Breast epithelium (tissue), 4 donors: Measurements from ENCODE around the gene LIF. TPM values are rescaled to one million over a fixed set of nuclear protein-coding genes. Genes with fewer than 3 reads are reported as not detected.
A peak's percentile ranks its signal among the peaks of the same experiment; 100 is the strongest.
"Not testable (repeated sequence)": the region's sequence is repeated elsewhere in the genome, so short reads cannot be mapped to it uniquely, and the experiment has no call there.

Source experiments
- DNase-seq, 2 donors: peaks; one replicate each; pipeline ENCODE4 v3.0.0-alpha.2; 2019; ENCODE audit warnings: low spot score in 2 of 2
- H3K27ac ChIP-seq, 2 donors: fragments of 200-600 bp; sonication (generic) in 1 of 2; one replicate each; pipeline ENCODE4 v1.5.1; 2016 to 2019; ENCODE audit warnings: mild to moderate bottlenecking in 1 of 2
- H3K27me3 ChIP-seq, 2 donors: fragments of 200-600 bp; sonication (generic) in 1 of 2; one replicate each; pipeline versions ENCODE4 v1.5.1 to v1.6.0; 2017 to 2019; ENCODE audit warnings: control low read depth in 1 of 2, mild to moderate bottlenecking in 1 of 2
- H3K36me3 ChIP-seq: fragments of 200-600 bp; one replicate; pipeline ENCODE4 v1.5.1; 2019
- H3K4me1 ChIP-seq, 2 donors: fragments of 200-600 bp; sonication (generic); one replicate each; pipeline ENCODE4 v1.5.1; 2016 to 2019; ENCODE audit warnings: control low read depth in 1 of 2
- H3K4me3 ChIP-seq, 3 donors: fragments of 200-600 bp; sonication (generic); 1 replicate in 2 of 3; 2 replicates in 1 of 3; pipeline ENCODE4 v1.5.1; 2016 to 2019; ENCODE audit warnings: mild to moderate bottlenecking in 3 of 3, moderate library complexity in 2 of 3
- H3K9me3 ChIP-seq, 2 donors: fragments of 200-600 bp; sonication (generic) in 1 of 2; one replicate each; pipeline ENCODE4 v1.5.1; 2016 to 2019; ENCODE audit warnings: control low read depth in 1 of 2
- CTCF ChIP-seq, 3 donors: fragments of 450-650 bp; IDR thresholded peaks; one replicate each; pipeline ENCODE4 v1.5.1; 2016 to 2017; ENCODE audit warnings: antibody characterized with exemption in 3 of 3, mild to moderate bottlenecking in 3 of 3, moderate library complexity in 3 of 3
- POLR2A ChIP-seq: fragments of 450-650 bp; IDR thresholded peaks from one replicate; pipeline ENCODE4 v1.6.1; 2016; ENCODE audit warnings: antibody characterized with exemption, mild to moderate bottlenecking, moderate library complexity
- POLR2AphosphoS5 ChIP-seq, 3 donors: sonication (generic); formaldehyde crosslinking; IDR thresholded peaks; one replicate each; pipeline ENCODE4 v1.6.1; 2017; ENCODE audit warnings: antibody characterized with exemption in 3 of 3
- intact Hi-C: fragments of 100-400 bp; cut with DNase I; formaldehyde crosslinking; loops from one replicate; pipeline ENCODE4 v1.15.1; 2023; ENCODE audit warnings: low total_unique reads
- total RNA-seq, 3 donors: library from RNA; depleted of rRNA; stranded (reverse); fragments of >200 nt; gene quantifications; one replicate each; pipeline ENCODE4 v1.1.0, GENCODE V29; 2016

LIF gene
- total RNA-seq, 3 donors from 2014 or later = 1.4 to 9.5 (median 1.6) TPM

DNA sequence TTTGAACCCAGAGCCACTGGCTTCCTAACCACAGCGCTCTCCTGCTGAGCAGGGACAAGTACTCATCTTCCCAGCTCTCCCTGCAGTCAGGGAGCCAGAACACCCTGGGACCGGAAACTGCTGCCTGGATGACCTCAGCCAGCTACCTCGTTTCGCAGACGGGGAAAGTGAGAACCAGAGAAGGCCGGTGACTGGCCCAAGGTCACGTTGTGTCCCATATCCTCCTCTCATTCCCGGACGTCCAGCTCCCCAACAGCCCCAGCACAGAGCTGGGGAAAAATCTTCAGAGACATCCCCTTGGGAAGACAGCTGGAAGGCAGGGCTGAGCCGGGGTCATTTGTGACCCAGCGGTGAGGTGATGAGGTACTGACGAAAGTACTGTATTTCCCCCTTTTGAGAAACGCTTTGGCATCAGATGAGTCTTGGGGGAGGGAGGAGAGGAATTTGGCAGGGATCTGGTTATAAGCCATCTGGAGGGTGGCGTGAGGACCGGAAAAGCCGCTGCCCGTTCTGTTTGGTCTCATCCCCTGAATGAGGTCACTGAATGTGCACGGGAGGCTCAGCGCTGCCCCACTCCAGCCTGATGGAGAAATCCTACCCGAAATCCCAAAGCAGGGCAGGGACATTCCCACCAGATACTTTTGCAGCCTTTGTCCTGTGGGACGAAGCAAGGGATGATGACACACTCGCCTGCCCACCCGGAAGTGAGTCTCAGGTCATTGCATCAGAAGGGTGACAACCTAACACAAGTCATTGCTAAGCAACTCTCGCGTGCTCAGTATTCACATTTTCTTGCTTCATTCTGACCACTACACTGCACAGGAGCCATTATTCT, 41.1 kb downstream of the LIF start:
- Histone ChIP-seq H3K27ac (peak overlapping the region; percentile 81 to 88), H3K9me3 (no peaks in the 10 kb centered on the region), H3K4me3 (no peak overlapping the region), H3K27me3 (no peaks in the 10 kb centered on the region), H3K36me3 (no peaks in the 10 kb centered on the region), H3K4me1 (peaks cover 13 to 24% of the 10 kb centered on the region in 2 donors)
- no peak for DNase-seq
- intact Hi-C loops = no loop called here
- TF ChIP-seq POLR2A = no peak
- TF ChIP-seq CTCF (IDR thresholded peaks at IDR 0.05) = no peak
- TF ChIP-seq POLR2AphosphoS5 (IDR thresholded peaks at IDR 0.05) = peak in 1 of 3 donors; percentile 97

- intact Hi-C loops = no loop called here
- Histone ChIP-seq H3K27ac (peak overlapping the region; percentile 81 to 88), H3K4me1 (peaks cover 13 to 20% of the 10 kb centered on the region in 2 donors), H3K27me3 (no peaks in the 10 kb centered on the region), H3K4me3 (no peak overlapping the region), H3K36me3 (no peaks in the 10 kb centered on the region), H3K9me3 (no peaks in the 10 kb centered on the region)
- DNase-seq = no peak
- no peak for TF ChIP-seq POLR2AphosphoS5 (IDR thresholded peaks at IDR 0.05)
- no peak for TF ChIP-seq POLR2A
- no peak for TF ChIP-seq CTCF (IDR thresholded peaks at IDR 0.05)
Observed at GRCh38 chr22:30204742-30205111, 41.8 kb downstream of the LIF start.

GRCh38 chr22:30204015-30204741, 42.4 kb downstream of the LIF start:
- intact Hi-C loops = no loop called here
- DNase-seq = no peak
- no peaks in the 10 kb centered on the region for H3K36me3 ChIP-seq
- H3K9me3 ChIP-seq = no peaks in the 10 kb centered on the region
- TF ChIP-seq CTCF (IDR thresholded peaks at IDR 0.05) (no peak), POLR2A (no peak)
- H3K27ac ChIP-seq = peak overlapping the region; percentile 81 to 88
- H3K4me3 ChIP-seq = no peak overlapping the region
- no peaks in the 10 kb centered on the region for H3K27me3 ChIP-seq
- peaks cover 13 to 19% of the 10 kb centered on the region in 2 donors for H3K4me1 ChIP-seq

GRCh38 chr22:30202531-30203006, 44.0 kb downstream of the LIF start:
- no peak overlapping the region for H3K4me3 ChIP-seq
- H3K9me3 ChIP-seq = no peaks in the 10 kb centered on the region
- intact Hi-C loops = no loop called here
- TF ChIP-seq POLR2AphosphoS5 (IDR thresholded peaks at IDR 0.05) (no peak), CTCF (IDR thresholded peaks at IDR 0.05) (no peak), POLR2A (no peak)
- H3K36me3 ChIP-seq = no peaks in the 10 kb centered on the region
- no peaks in the 10 kb centered on the region for H3K27me3 ChIP-seq
- DNase-seq = peak in 1 of 2 donors; percentile 45
- peak overlapping the region; percentile 85 to 88 for H3K27ac ChIP-seq
- peaks cover 6 to 19% of the 10 kb centered on the region in 2 donors for H3K4me1 ChIP-seq

DNA sequence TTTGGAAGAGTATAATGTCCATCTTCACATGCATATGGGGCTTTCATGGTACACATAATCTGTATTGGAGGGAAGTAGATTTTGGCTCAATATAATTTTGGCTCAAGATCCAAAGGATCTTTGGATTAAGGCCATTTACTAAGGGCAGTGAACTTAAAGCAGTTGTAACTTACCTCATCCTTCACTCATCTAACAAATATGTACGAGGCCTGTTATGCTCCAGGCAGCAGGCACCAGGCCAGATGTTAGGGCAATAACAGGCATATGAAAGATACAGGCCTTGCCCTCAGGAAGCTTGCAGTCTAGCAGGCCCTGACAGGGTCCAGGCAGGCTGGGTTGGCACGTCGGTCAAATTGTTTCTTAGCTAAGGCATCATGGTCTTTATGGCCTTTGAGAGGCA, 44.6 kb downstream of the LIF start:
- Histone ChIP-seq H3K4me1 (peaks cover 6 to 19% of the 10 kb centered on the region in 2 donors), H3K27ac (peak overlapping the region; percentile 85 to 88), H3K9me3 (no peaks in the 10 kb centered on the region), H3K36me3 (no peaks in the 10 kb centered on the region), H3K4me3 (no peak overlapping the region), H3K27me3 (no peaks in the 10 kb centered on the region)
- DNase-seq = peak in 1 of 2 donors; percentile 35
- TF ChIP-seq POLR2A (no peak), POLR2AphosphoS5 (IDR thresholded peaks at IDR 0.05) (peak in 1 of 3 donors; percentile 31)
- intact Hi-C loops = no loop called here

- peaks cover 6 to 17% of the 10 kb centered on the region in 2 donors for H3K4me1 ChIP-seq
- not testable (repeated sequence) for H3K36me3 ChIP-seq
Observed at GRCh38 chr22:30200905-30201304, 45.7 kb downstream of the LIF start.

More at GRCh38 chr22:30200905-30201304, 45.7 kb downstream of the LIF start:
- H3K27me3 ChIP-seq, H3K27ac ChIP-seq, H3K9me3 ChIP-seq, intact Hi-C loops, H3K4me3 ChIP-seq, DNase-seq: not testable (repeated sequence)
